ENCODE measurements around the gene RCSD1.

DNA sequence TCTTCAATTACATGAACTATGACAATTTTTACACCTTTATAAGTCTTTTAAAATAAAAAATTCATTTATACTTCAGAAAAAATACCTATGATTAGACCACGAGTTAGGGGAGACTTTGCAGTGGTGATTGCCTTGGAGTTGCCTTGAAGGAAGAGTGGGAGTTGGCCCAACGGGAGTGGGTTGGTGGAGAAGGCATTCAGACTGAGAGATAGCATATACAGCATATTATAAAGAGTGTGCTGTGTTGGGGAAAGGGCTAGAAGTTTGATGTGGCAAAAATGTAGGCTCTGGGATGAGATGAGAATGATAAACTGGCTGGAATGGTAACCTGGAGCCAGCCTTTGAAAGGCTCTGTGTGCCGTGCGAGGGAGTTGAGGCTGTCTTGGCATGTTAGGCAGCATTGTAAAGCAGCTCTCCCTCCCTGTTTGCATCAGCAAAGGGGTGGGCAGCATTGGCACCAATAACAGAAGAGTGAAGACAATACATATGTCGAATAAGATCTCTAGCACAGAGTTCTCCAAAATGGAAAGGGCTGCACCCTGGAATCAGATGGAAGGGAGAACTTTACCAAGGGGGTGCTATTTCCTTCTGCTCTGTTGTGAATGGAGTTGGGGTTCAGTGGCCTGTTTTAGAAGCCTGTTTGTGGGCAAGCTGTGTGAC lies 116.1 kb downstream of the RCSD1 start:
- TF ChIP-seq, protein P1, sequence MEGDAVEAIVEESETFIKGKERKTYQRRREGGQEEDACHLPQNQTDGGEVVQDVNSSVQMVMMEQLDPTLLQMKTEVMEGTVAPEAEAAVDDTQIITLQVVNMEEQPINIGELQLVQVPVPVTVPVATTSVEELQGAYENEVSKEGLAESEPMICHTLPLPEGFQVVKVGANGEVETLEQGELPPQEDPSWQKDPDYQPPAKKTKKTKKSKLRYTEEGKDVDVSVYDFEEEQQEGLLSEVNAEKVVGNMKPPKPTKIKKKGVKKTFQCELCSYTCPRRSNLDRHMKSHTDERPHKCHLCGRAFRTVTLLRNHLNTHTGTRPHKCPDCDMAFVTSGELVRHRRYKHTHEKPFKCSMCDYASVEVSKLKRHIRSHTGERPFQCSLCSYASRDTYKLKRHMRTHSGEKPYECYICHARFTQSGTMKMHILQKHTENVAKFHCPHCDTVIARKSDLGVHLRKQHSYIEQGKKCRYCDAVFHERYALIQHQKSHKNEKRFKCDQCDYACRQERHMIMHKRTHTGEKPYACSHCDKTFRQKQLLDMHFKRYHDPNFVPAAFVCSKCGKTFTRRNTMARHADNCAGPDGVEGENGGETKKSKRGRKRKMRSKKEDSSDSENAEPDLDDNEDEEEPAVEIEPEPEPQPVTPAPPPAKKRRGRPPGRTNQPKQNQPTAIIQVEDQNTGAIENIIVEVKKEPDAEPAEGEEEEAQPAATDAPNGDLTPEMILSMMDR (conservative IDR thresholded peaks at IDR 0.05; ENCODE audit: low read length) = no peak
- TF ChIP-seq EZH2phosphoT487 (IDR thresholded peaks at IDR 0.05; ENCODE audit: borderline replicate concordance) = no peak
